Mammary epithelial cell (primary cell): ENCODE measurements around the gene AKT3.

ENCODE experiments used
- CTCF ChIP-seq, 2 donors: IDR thresholded peaks in 1 of 2; conservative IDR thresholded peaks in 1 of 2; 2 replicates each; pipeline ENCODE4 v1.5.1; 2011 to 2012; ENCODE audit warnings: inconsistent platforms in 2 of 2, low read length in 2 of 2, mild to moderate bottlenecking in 2 of 2, control low read depth in 1 of 2, low read depth in 1 of 2; ENCODE audit not compliant: insufficient read depth in 1 of 2; ENCODE audit errors: extremely low read depth in 1 of 2
- EZH2 ChIP-seq: IDR thresholded peaks from 2 replicates; pipeline ENCODE4 v1.6.1; 2012; ENCODE audit warnings: low read length, inconsistent platforms, borderline replicate concordance

GRCh38 chr1:243598433-243598832 is 251.6 kb downstream of the AKT3 start:
- TF ChIP-seq EZH2 (no peak), CTCF (conservative IDR thresholded peaks at IDR 0.05 in 1 of 2, IDR thresholded peaks at IDR 0.05 in 1 of 2; ENCODE audit: extremely low read depth in 1 of 2, insufficient read depth in 1 of 2, low read depth in 1 of 2, low read length in 2 of 2) (no peak)
